Esophagus (tissue), 2 donors: ENCODE measurements around the gene HM13. TPM values are rescaled to one million over a fixed set of nuclear protein-coding genes. Genes with fewer than 3 reads are reported as not detected.

Source experiments
- H3K27ac ChIP-seq, 2 donors: one replicate each; pipeline ENCODE4 v1.5.1; 2013; ENCODE audit warnings: low read depth in 2 of 2, mild to moderate bottlenecking in 2 of 2, inconsistent platforms in 1 of 2, low read length in 1 of 2, moderate library complexity in 1 of 2
- H3K27me3 ChIP-seq, 2 donors: one replicate each; pipeline ENCODE4 v1.6.1; 2013; ENCODE audit warnings: low read length in 2 of 2, control low read depth in 1 of 2, mild to moderate bottlenecking in 1 of 2; ENCODE audit not compliant: insufficient read depth in 2 of 2, control insufficient read depth in 1 of 2
- H3K36me3 ChIP-seq, 2 donors: one replicate each; pipeline ENCODE4 v1.6.1; 2013; ENCODE audit warnings: low read length in 1 of 2; ENCODE audit not compliant: control insufficient read depth in 2 of 2, insufficient read depth in 2 of 2
- H3K4me1 ChIP-seq, 2 donors: one replicate each; pipeline ENCODE4 v1.6.1; 2013; ENCODE audit warnings: low read length in 1 of 2; ENCODE audit not compliant: control insufficient read depth in 2 of 2, insufficient read depth in 2 of 2
- H3K4me3 ChIP-seq, 2 donors: one replicate each; pipeline ENCODE4 v1.5.1; 2013; ENCODE audit warnings: low read length in 2 of 2, mild to moderate bottlenecking in 2 of 2, low read depth in 1 of 2, moderate library complexity in 1 of 2
- H3K9me3 ChIP-seq, 2 donors: one replicate each; pipeline ENCODE4 v1.6.1; 2013; ENCODE audit warnings: mild to moderate bottlenecking in 2 of 2, low read depth in 1 of 2, low read length in 1 of 2, moderate library complexity in 1 of 2; ENCODE audit not compliant: control insufficient read depth in 2 of 2, insufficient read depth in 1 of 2
- WGBS, 2 donors: extraction: QIAGEN DNeasy Blood & Tissue Kit; methylation state at CpG; one replicate each; pipeline ENCODE4 v1.1.7; 2013; 5-methylcytosine and 5-hydroxymethylcytosine counted together
- polyA plus RNA-seq, 2 donors: library from polyadenylated mRNA; stranded (reverse); fragments of 200-250 nt; gene quantifications; one replicate each; pipeline ENCODE4 v1.2.3, GENCODE V29; 2013
- donor health status: healthy with polysubstance abuse.
- donor health status: Bipolar disorder and iron deficiency.

The HM13 gene
- polyA plus RNA-seq, 2 donors, result 167 to 272 TPM

- Histone ChIP-seq H3K4me3 (no peak overlapping the region), H3K27me3 (no peaks in the 10 kb centered on the region)
- 82 to 95% methylated on average over 8 of the region's 8 CpGs for WGBS, 2 donors
These were observed 101.2 kb downstream of the HM13 start for GRCh38 chr20:31615416-31615815.

GRCh38 chr20:31617432-31618104, 103.3 kb downstream of the HM13 start:
- Histone ChIP-seq H3K9me3 (peaks cover 0 to 3% of the 10 kb centered on the region in 2 donors), H3K4me3 (no peak overlapping the region), H3K36me3 (no peaks in the 10 kb centered on the region), H3K4me1 (no peaks in the 10 kb centered on the region), H3K27ac (no peak overlapping the region), H3K27me3 (no peaks in the 10 kb centered on the region)
- WGBS, 2 donors, result 82 to 83% methylated on average over 6 of the region's 6 CpGs

More at GRCh38 chr20:31615416-31615815, 101.2 kb downstream of the HM13 start:
- Histone ChIP-seq H3K27ac (no peak overlapping the region), H3K36me3 (no peaks in the 10 kb centered on the region), H3K9me3 (peaks cover 0 to 3% of the 10 kb centered on the region in 2 donors), H3K4me1 (no peaks in the 10 kb centered on the region)

Other genes with a start within 250 kb of the HM13 start
- gene DEFB116, start 205.9 kb upstream of the HM13 start, polyA plus RNA-seq, result not detected
- not detected for gene DEFB118, start 145.8 kb upstream of the HM13 start, polyA plus RNA-seq
- gene DEFB119, start 123.9 kb upstream of the HM13 start, polyA plus RNA-seq, result not detected
- gene DEFB121, start 108.2 kb upstream of the HM13 start, polyA plus RNA-seq, result not detected
- gene DEFB123, start 73.8 kb upstream of the HM13 start, polyA plus RNA-seq, result not detected
- gene DEFB124, start 39.3 kb upstream of the HM13 start, polyA plus RNA-seq, result under 1 TPM in 1 of 2 donors, not detected in 1; 0.16 TPM
- under 1 TPM; 0.31 to 0.60 TPM for gene REM1, start 39.2 kb upstream of the HM13 start, polyA plus RNA-seq
- gene ID1, start 90.8 kb downstream of the HM13 start, polyA plus RNA-seq, result 100 to 1,000 TPM; 158 to 489 TPM
- 1 to 10 TPM; 2.6 to 3.8 TPM for gene COX4I2, start 123.5 kb downstream of the HM13 start, polyA plus RNA-seq
- gene BCL2L1, start 208.4 kb downstream of the HM13 start, polyA plus RNA-seq, result 10 to 100 TPM; 60.0 to 80.9 TPM
- 10 to 100 TPM in 1 of 2 donors, 1 to 10 TPM in 1; 9.1 to 13.6 TPM for gene TPX2, start 224.8 kb downstream of the HM13 start, polyA plus RNA-seq